ENCODE results near the gene KRT77. TPM values are rescaled to one million over a fixed set of nuclear protein-coding genes. Genes with fewer than 3 reads are reported as not detected.

KRT77 gene
- total RNA-seq, 1 donor from 2014 or later, result 2.5 TPM

- no peaks in the 10 kb centered on the region for H3K9me3 ChIP-seq
- no peak overlapping the region for H3K27ac ChIP-seq
- H3K36me3 ChIP-seq, result no peaks in the 10 kb centered on the region
- H3K4me3 ChIP-seq, result no peak overlapping the region
- intact Hi-C loops (cut with DNase I), result no loop called here
- no peaks in the 10 kb centered on the region for H3K27me3 ChIP-seq
- no peak for DNase-seq (ENCODE audit: extremely low spot score in 2 of 2)
- TF ChIP-seq POLR2AphosphoS5 (IDR thresholded peaks at IDR 0.05; ENCODE audit: insufficient read depth in 1 of 2, low read depth in 1 of 2), result no peak
- peaks cover 2% of the 10 kb centered on the region for H3K4me1 ChIP-seq
These were observed 6.7 kb downstream of the KRT77 start for GRCh38 chr12:52696588-52696987.

- intact Hi-C loops (cut with DNase I), result no loop called here
- Histone ChIP-seq H3K36me3 (no peaks in the 10 kb centered on the region), H3K9me3 (no peaks in the 10 kb centered on the region), H3K27me3 (no peaks in the 10 kb centered on the region), H3K4me3 (no peak overlapping the region), H3K27ac (no peak overlapping the region), H3K4me1 (peaks cover 11% of the 10 kb centered on the region)
- no peak for TF ChIP-seq POLR2AphosphoS5 (IDR thresholded peaks at IDR 0.05; ENCODE audit: insufficient read depth in 1 of 2, low read depth in 1 of 2)
- DNase-seq (ENCODE audit: extremely low spot score in 2 of 2), result no peak
These were observed 8.3 kb downstream of the KRT77 start for GRCh38 chr12:52695039-52695438.

GRCh38 chr12:52694151-52694550, 9.2 kb downstream of the KRT77 start:
- intact Hi-C loops (cut with DNase I), result no loop called here
- Histone ChIP-seq H3K27me3 (no peaks in the 10 kb centered on the region), H3K9me3 (no peaks in the 10 kb centered on the region), H3K4me1 (peaks cover 11% of the 10 kb centered on the region), H3K36me3 (no peaks in the 10 kb centered on the region), H3K27ac (no peak overlapping the region), H3K4me3 (no peak overlapping the region)
- TF ChIP-seq POLR2AphosphoS5 (IDR thresholded peaks at IDR 0.05; ENCODE audit: insufficient read depth in 1 of 2, low read depth in 1 of 2), result no peak
- TF ChIP-seq POLR2A (IDR thresholded peaks at IDR 0.05), result no peak
- no peak for TF ChIP-seq CTCF (IDR thresholded peaks at IDR 0.05)
- no peak for DNase-seq (ENCODE audit: extremely low spot score in 2 of 2)

- no peaks in the 10 kb centered on the region for H3K27me3 ChIP-seq
These were observed 10.1 kb downstream of the KRT77 start for GRCh38 chr12:52693261-52693660.

GRCh38 chr12:52692254-52692653, 11.1 kb downstream of the KRT77 start:
- no peak for DNase-seq (ENCODE audit: extremely low spot score in 2 of 2)
- Histone ChIP-seq H3K27ac (no peak overlapping the region), H3K4me3 (no peak overlapping the region), H3K36me3 (no peaks in the 10 kb centered on the region), H3K9me3 (no peaks in the 10 kb centered on the region), H3K4me1 (peaks cover 11% of the 10 kb centered on the region), H3K27me3 (no peaks in the 10 kb centered on the region)
- TF ChIP-seq POLR2AphosphoS5 (IDR thresholded peaks at IDR 0.05; ENCODE audit: insufficient read depth in 1 of 2, low read depth in 1 of 2) (no peak), POLR2A (IDR thresholded peaks at IDR 0.05) (no peak), CTCF (IDR thresholded peaks at IDR 0.05) (no peak)
- intact Hi-C loops (cut with DNase I), result no loop called here

More at GRCh38 chr12:52693261-52693660, 10.1 kb downstream of the KRT77 start:
- Histone ChIP-seq H3K4me3 (no peak overlapping the region), H3K9me3 (no peaks in the 10 kb centered on the region), H3K4me1 (peaks cover 11% of the 10 kb centered on the region), H3K27ac (no peak overlapping the region), H3K36me3 (no peaks in the 10 kb centered on the region)
- no peak for DNase-seq (ENCODE audit: extremely low spot score in 2 of 2)
- intact Hi-C loops (cut with DNase I), result no loop called here
- TF ChIP-seq POLR2AphosphoS5 (IDR thresholded peaks at IDR 0.05; ENCODE audit: insufficient read depth in 1 of 2, low read depth in 1 of 2) (no peak), CTCF (IDR thresholded peaks at IDR 0.05) (no peak), POLR2A (IDR thresholded peaks at IDR 0.05) (no peak)

GRCh38 chr12:52691841-52692150, 11.5 kb downstream of the KRT77 start:
- Histone ChIP-seq H3K36me3 (no peaks in the 10 kb centered on the region), H3K27ac (no peak overlapping the region), H3K4me3 (no peak overlapping the region), H3K9me3 (no peaks in the 10 kb centered on the region), H3K27me3 (no peaks in the 10 kb centered on the region), H3K4me1 (peaks cover 11% of the 10 kb centered on the region)
- DNase-seq (ENCODE audit: extremely low spot score in 2 of 2), result no peak
- no peak for TF ChIP-seq POLR2AphosphoS5 (IDR thresholded peaks at IDR 0.05; ENCODE audit: insufficient read depth in 1 of 2, low read depth in 1 of 2)
- TF ChIP-seq CTCF (IDR thresholded peaks at IDR 0.05), result no peak
- no peak for TF ChIP-seq POLR2A (IDR thresholded peaks at IDR 0.05)
- intact Hi-C loops (cut with DNase I), result no loop called here

Data from vagina (tissue), 2 donors.